Vagina (tissue), 2 donors: Measurements from ENCODE around the gene VSTM2B.

ENCODE experiments used
- POLR2A ChIP-seq, 2 donors: fragments of 450-650 bp; IDR thresholded peaks; one replicate each; pipeline ENCODE4 v1.6.1; 2017; ENCODE audit warnings: antibody characterized with exemption in 2 of 2, mild to moderate bottlenecking in 2 of 2, moderate library complexity in 2 of 2
- POLR2AphosphoS5 ChIP-seq, 2 donors: sonication (generic); formaldehyde crosslinking; IDR thresholded peaks; one replicate each; pipeline ENCODE4 v1.9.0; 2017; ENCODE audit warnings: antibody characterized with exemption in 2 of 2, mild to moderate bottlenecking in 2 of 2, low read depth in 1 of 2; ENCODE audit not compliant: insufficient read depth in 1 of 2
- TF ChIP-seq, protein P1 (sequence below), 3 experiments: fragments of 450-650 bp in 2 of 3; fragments of 200-600 bp in 1 of 3; sonication (generic) in 1 of 3; IDR thresholded peaks; one replicate each; pipeline ENCODE4 v1.5.1; 2017 to 2019; ENCODE audit warnings: antibody characterized with exemption in 3 of 3, mild to moderate bottlenecking in 2 of 3, moderate library complexity in 2 of 3

DNA sequence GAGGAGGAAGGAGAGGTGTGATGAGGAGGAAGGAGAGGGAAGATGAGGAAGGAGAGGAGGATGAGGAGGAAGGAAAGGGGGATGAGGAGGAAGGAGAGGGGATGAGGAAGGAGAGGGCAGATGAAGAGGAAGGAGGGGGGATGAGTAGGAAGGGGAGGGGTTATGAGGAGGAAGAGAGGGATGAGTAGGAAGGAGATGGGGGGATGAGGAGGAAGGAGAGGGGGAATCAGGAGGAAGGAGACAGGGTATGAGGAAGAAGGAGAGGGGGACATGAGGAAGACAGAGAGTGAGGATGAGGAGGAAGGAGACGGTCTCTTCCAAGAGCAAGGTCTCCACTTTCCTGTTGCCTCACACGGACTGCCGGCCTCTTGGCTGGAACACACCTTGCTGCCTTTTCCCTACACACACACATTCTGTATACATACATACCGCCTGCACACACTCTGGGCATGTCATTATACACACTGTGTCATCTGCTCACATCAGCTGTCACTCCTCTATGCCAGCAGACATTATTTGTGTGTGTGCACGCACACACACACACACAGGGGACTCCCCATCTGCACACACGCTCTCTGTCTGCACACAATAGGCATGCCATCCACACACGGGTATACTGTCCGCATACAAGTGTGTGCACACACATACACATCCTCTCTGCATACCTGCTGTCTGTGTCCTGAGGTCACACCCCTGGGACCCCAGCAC, 11.1 kb upstream of the VSTM2B start:
- TF ChIP-seq POLR2A (IDR thresholded peaks at IDR 0.05), result no peak
- TF ChIP-seq, protein P1, sequence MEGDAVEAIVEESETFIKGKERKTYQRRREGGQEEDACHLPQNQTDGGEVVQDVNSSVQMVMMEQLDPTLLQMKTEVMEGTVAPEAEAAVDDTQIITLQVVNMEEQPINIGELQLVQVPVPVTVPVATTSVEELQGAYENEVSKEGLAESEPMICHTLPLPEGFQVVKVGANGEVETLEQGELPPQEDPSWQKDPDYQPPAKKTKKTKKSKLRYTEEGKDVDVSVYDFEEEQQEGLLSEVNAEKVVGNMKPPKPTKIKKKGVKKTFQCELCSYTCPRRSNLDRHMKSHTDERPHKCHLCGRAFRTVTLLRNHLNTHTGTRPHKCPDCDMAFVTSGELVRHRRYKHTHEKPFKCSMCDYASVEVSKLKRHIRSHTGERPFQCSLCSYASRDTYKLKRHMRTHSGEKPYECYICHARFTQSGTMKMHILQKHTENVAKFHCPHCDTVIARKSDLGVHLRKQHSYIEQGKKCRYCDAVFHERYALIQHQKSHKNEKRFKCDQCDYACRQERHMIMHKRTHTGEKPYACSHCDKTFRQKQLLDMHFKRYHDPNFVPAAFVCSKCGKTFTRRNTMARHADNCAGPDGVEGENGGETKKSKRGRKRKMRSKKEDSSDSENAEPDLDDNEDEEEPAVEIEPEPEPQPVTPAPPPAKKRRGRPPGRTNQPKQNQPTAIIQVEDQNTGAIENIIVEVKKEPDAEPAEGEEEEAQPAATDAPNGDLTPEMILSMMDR (IDR thresholded peaks at IDR 0.05), result no peak
- TF ChIP-seq POLR2AphosphoS5 (IDR thresholded peaks at IDR 0.05; ENCODE audit: insufficient read depth in 1 of 2, low read depth in 1 of 2), result no peak
